NCI-H2171 treated with DMSO at 0.1 percent for 48 hours (cell line): Measurements from ENCODE around the gene S1PR4.
"Not testable (repeated sequence)": the region's sequence is repeated elsewhere in the genome, so short reads cannot be mapped to it uniquely, and the experiment has no call there.

ENCODE experiments used
- DNase-seq: peaks from one replicate; lab custom pipeline; 2025; lab: John Stamatoyannopoulos, UW

The S1PR4 gene

GRCh38 chr19:3153286-3154230 is 25.0 kb upstream of the S1PR4 start:
- DNase-seq, result no peak

- DNase-seq, result not testable (repeated sequence)
Measured at GRCh38 chr19:3154447-3154846, 24.1 kb upstream of the S1PR4 start.

GRCh38 chr19:3154957-3155736 is 23.4 kb upstream of the S1PR4 start:
- peak; percentile 98 for DNase-seq

- DNase-seq, result no peak
Measured at GRCh38 chr19:3157096-3157845, 21.3 kb upstream of the S1PR4 start.

- no peak for DNase-seq
Measured at GRCh38 chr19:3159565-3159964, 19.0 kb upstream of the S1PR4 start.

- no peak for DNase-seq
Measured at GRCh38 chr19:3160219-3160618, 18.4 kb upstream of the S1PR4 start.

- no peak for DNase-seq
Measured at GRCh38 chr19:3161453-3161852, 17.1 kb upstream of the S1PR4 start.

- DNase-seq, result no peak
Measured at GRCh38 chr19:3162418-3163229, 15.9 kb upstream of the S1PR4 start.

- peak; percentile 76 for DNase-seq
Measured at GRCh38 chr19:3163230-3163886, 15.2 kb upstream of the S1PR4 start.

- no peak for DNase-seq
Measured at GRCh38 chr19:3163943-3164342, 14.6 kb upstream of the S1PR4 start.

GRCh38 chr19:3167533-3168272 is 10.9 kb upstream of the S1PR4 start:
- no peak for DNase-seq

- DNase-seq, result no peak
Measured at GRCh38 chr19:3171894-3172672, 6.5 kb upstream of the S1PR4 start.

GRCh38 chr19:3172673-3173000 is 5.9 kb upstream of the S1PR4 start:
- DNase-seq, result not testable (repeated sequence)

GRCh38 chr19:3175781-3176714 is 2.5 kb upstream of the S1PR4 start:
- peak; percentile 73 for DNase-seq

- no peak for DNase-seq
Measured at GRCh38 chr19:3176715-3177501, 1.7 kb upstream of the S1PR4 start.

- no peak for DNase-seq
Measured at GRCh38 chr19:3178973-3179738, 587 bp downstream of the S1PR4 start.
